H1 (cell line): Measurements from ENCODE around the gene NBPF3. TPM values are rescaled to one million over a fixed set of nuclear protein-coding genes. Genes with fewer than 3 reads are reported as not detected.

ENCODE experiments used
- CTCF ChIA-PET: fragments of 300-600 bp; sonication (Branson Sonifier 250); formaldehyde crosslinking; loops from one replicate; lab custom pipeline; 2021; ENCODE audit not compliant: partially characterized antibody; lab: Charles Lee
- POLR2A ChIA-PET: fragments of 300-600 bp; sonication (Branson Sonifier 250); formaldehyde crosslinking; loops from one replicate; lab custom pipeline; 2021; ENCODE audit warnings: inconsistent platforms; ENCODE audit not compliant: partially characterized antibody; lab: Charles Lee
- DNase-seq, 2 experiments: peaks; one replicate each; pipeline versions ENCODE4 v3.0.0 to v3.0.0-alpha.2; 2010 to 2022; ENCODE audit warnings: low spot score in 2 of 2, low read depth in 1 of 2, mixed read lengths in 1 of 2
- FAIRE-seq: peaks from 2 replicates; lab custom pipeline; 2011; peaks lifted over from hg19 to GRCh38; lab: Jason Lieb, UNC
- H2AFZ ChIP-seq: 2 replicates; pipeline ENCODE4 v1.8.1; 2012; ENCODE audit warnings: low read length, inconsistent platforms
- H2AK5ac ChIP-seq: 2 replicates; pipeline ENCODE4 v1.6.1; 2013; ENCODE audit warnings: low read depth, low read length
- H2BK120ac ChIP-seq: replicated peaks from 2 replicates; pipeline ENCODE3; 2013; ENCODE audit warnings: low read depth, low read length, inconsistent platforms
- H2BK12ac ChIP-seq: 2 replicates; pipeline ENCODE4 v1.6.1; 2013; ENCODE audit warnings: low read depth, low read length
- H2BK15ac ChIP-seq: 2 replicates; pipeline ENCODE4 v1.6.1; 2013; ENCODE audit warnings: low read length
- H2BK20ac ChIP-seq: 2 replicates; pipeline ENCODE4 v1.6.1; 2013; ENCODE audit warnings: low read length
- H2BK5ac ChIP-seq: 2 replicates; pipeline ENCODE4 v1.6.1; 2013; ENCODE audit warnings: low read depth, low read length
- H3K14ac ChIP-seq: 2 replicates; pipeline ENCODE4 v1.6.1; 2013; ENCODE audit warnings: inconsistent platforms; ENCODE audit not compliant: insufficient read length
- H3K18ac ChIP-seq: 2 replicates; pipeline ENCODE4 v1.6.1; 2013; ENCODE audit warnings: low read length; ENCODE audit errors: extremely low read depth
- H3K23ac ChIP-seq: 2 replicates; pipeline ENCODE4 v1.6.1; 2013; ENCODE audit warnings: inconsistent platforms; ENCODE audit not compliant: insufficient read length
- H3K23me2 ChIP-seq: 2 replicates; pipeline ENCODE4 v1.6.1; 2013; ENCODE audit warnings: low read depth, low read length
- H3K27ac ChIP-seq: 2 replicates; pipeline ENCODE4 v1.6.1; 2011; ENCODE audit warnings: low read depth, low read length, inconsistent platforms
- H3K27me3 ChIP-seq, 4 experiments: replicated peaks in 1 of 4; 1 replicate in 1 of 4; 2 replicates in 3 of 4; pipeline versions ENCODE4 v1.6.1 to v1.8.1; 2011 to 2013; ENCODE audit warnings: low read length in 3 of 4, mild to moderate bottlenecking in 3 of 4, inconsistent platforms in 2 of 4, mixed read lengths in 2 of 4, moderate library complexity in 1 of 4; ENCODE audit not compliant: control insufficient read depth in 3 of 4, insufficient read depth in 3 of 4; ENCODE audit errors: extremely low read depth in 1 of 4
- H3K36me3 ChIP-seq, 4 experiments: 2 replicates each; pipeline versions ENCODE4 v1.6.1 to v1.8.1; 2011 to 2013; ENCODE audit warnings: mild to moderate bottlenecking in 4 of 4, low read length in 3 of 4, moderate library complexity in 2 of 4, control low read depth in 1 of 4, inconsistent platforms in 1 of 4; ENCODE audit not compliant: insufficient read depth in 4 of 4, control insufficient read depth in 2 of 4
- H3K4ac ChIP-seq: replicated peaks from 2 replicates; pipeline ENCODE3; 2013; ENCODE audit warnings: low read length, low read depth, mixed read lengths, inconsistent platforms; ENCODE audit not compliant: insufficient read length
- H3K4me1 ChIP-seq, 4 experiments: replicated peaks in 1 of 4; 1 replicate in 1 of 4; 2 replicates in 3 of 4; pipeline versions ENCODE4 v1.6.1 to v1.8.1; 2011 to 2013; ENCODE audit warnings: low read length in 3 of 4, inconsistent platforms in 2 of 4, mixed read lengths in 1 of 4; ENCODE audit not compliant: insufficient read depth in 4 of 4, control insufficient read depth in 3 of 4
- H3K4me2 ChIP-seq, 2 experiments: 2 replicates each; pipeline versions ENCODE4 v1.6.1 to v1.8.1; 2011 to 2013; ENCODE audit warnings: low read depth in 2 of 2, low read length in 2 of 2, control low read depth in 1 of 2, inconsistent platforms in 1 of 2, mild to moderate bottlenecking in 1 of 2; ENCODE audit not compliant: insufficient read depth in 1 of 2
- H3K4me3 ChIP-seq, 4 experiments: fragments of 200-600, 300-600 bp in 1 of 4; sonication (generic), shearing (Covaris generic), sonication (Bioruptor Twin) in 1 of 4; 2 replicates each; pipeline versions ENCODE4 v1.5.1 to v1.8.1; 2011 to 2016; ENCODE audit warnings: low read length in 4 of 4, low read depth in 3 of 4, control low read depth in 2 of 4, inconsistent platforms in 2 of 4, mild to moderate bottlenecking in 2 of 4, mixed read lengths in 1 of 4, moderate library complexity in 1 of 4; ENCODE audit not compliant: insufficient read depth in 2 of 4; ENCODE audit errors: extremely low read depth in 1 of 4
- H3K56ac ChIP-seq: replicated peaks from 2 replicates; pipeline ENCODE3; 2013; ENCODE audit warnings: low read depth, mild to moderate bottlenecking, mixed read lengths, low read length, inconsistent platforms; ENCODE audit not compliant: insufficient read length
- H3K79me1 ChIP-seq: 2 replicates; pipeline ENCODE4 v1.6.1; 2013; ENCODE audit warnings: low read depth, low read length, control low read depth
- H3K79me2 ChIP-seq, 2 experiments: 2 replicates each; pipeline versions ENCODE4 v1.6.1 to v1.8.1; 2012 to 2013; ENCODE audit warnings: low read length in 2 of 2, mild to moderate bottlenecking in 2 of 2, inconsistent platforms in 1 of 2; ENCODE audit not compliant: insufficient read depth in 2 of 2, control insufficient read depth in 1 of 2
- H3K9ac ChIP-seq, 4 experiments: replicated peaks in 1 of 4; 1 replicate in 1 of 4; 2 replicates in 3 of 4; pipeline versions ENCODE4 v1.6.1 to v1.8.1; 2011 to 2013; ENCODE audit warnings: low read depth in 3 of 4, low read length in 3 of 4, control low read depth in 2 of 4, mild to moderate bottlenecking in 2 of 4, moderate library complexity in 2 of 4, inconsistent platforms in 1 of 4; ENCODE audit errors: extremely low read depth in 1 of 4
- H3K9me3 ChIP-seq, 2 experiments: 2 replicates each; pipeline versions ENCODE4 v1.6.1 to v1.8.1; 2012 to 2013; ENCODE audit warnings: mild to moderate bottlenecking in 2 of 2, moderate library complexity in 2 of 2, control low read depth in 1 of 2, inconsistent platforms in 1 of 2, low read depth in 1 of 2, low read length in 1 of 2, mixed read lengths in 1 of 2; ENCODE audit not compliant: insufficient read depth in 2 of 2
- H4K20me1 ChIP-seq, 2 experiments: replicated peaks in 1 of 2; 2 replicates each; pipeline versions ENCODE3 to v1.8.1; 2011 to 2013; ENCODE audit warnings: inconsistent platforms in 2 of 2, low read length in 2 of 2, mild to moderate bottlenecking in 1 of 2; ENCODE audit not compliant: insufficient read depth in 2 of 2, control insufficient read depth in 1 of 2
- H4K5ac ChIP-seq: 2 replicates; pipeline ENCODE4 v1.6.1; 2013; ENCODE audit warnings: low read length, low read depth, mixed read lengths, inconsistent platforms; ENCODE audit not compliant: insufficient read length
- H4K8ac ChIP-seq: 2 replicates; pipeline ENCODE4 v1.8.0; 2013; ENCODE audit warnings: mild to moderate bottlenecking, moderate library complexity, low read length, inconsistent platforms; ENCODE audit not compliant: insufficient read depth; ENCODE audit errors: extremely low read depth
- H4K91ac ChIP-seq: replicated peaks from 2 replicates; pipeline ENCODE3; 2013; ENCODE audit warnings: low read length, mixed read lengths, inconsistent platforms; ENCODE audit not compliant: insufficient read length
- CBX8 ChIP-seq: fragments of 300-800, 300-1000 bp; sonication (generic); IDR thresholded peaks from 2 replicates; pipeline ENCODE4 v1.7.1; 2016; ENCODE audit warnings: low read depth, low read length, borderline replicate concordance
- CHD1 ChIP-seq: IDR thresholded peaks from 2 replicates; pipeline ENCODE4 v1.6.1; 2012; ENCODE audit warnings: low read depth, low read length, improper control_type of control experiment
- CTBP2 ChIP-seq: IDR thresholded peaks from 2 replicates; pipeline ENCODE4 v1.7.0; 2011; ENCODE audit warnings: borderline replicate concordance, mild to moderate bottlenecking, moderate library complexity, mixed read lengths, low read length; ENCODE audit not compliant: insufficient read depth, insufficient read length
- FOSL1 ChIP-seq: IDR thresholded peaks from 2 replicates; pipeline ENCODE4 v1.6.1; 2011; ENCODE audit warnings: mild to moderate bottlenecking, low read depth, low read length, moderate library complexity; ENCODE audit not compliant: insufficient read depth
- KDM5A ChIP-seq: fragments of 200-600 bp; IDR thresholded peaks from 2 replicates; pipeline ENCODE4 v1.7.1; 2012; ENCODE audit warnings: mild to moderate bottlenecking, low read length, inconsistent platforms, mixed read lengths
- MAFK ChIP-seq: IDR thresholded peaks from 2 replicates; pipeline ENCODE4 v1.6.1; 2012; ENCODE audit warnings: low read depth, mild to moderate bottlenecking, improper control_type of control experiment, low read length
- PHF8 ChIP-seq: fragments of 200-600 bp; sonication (generic); conservative IDR thresholded peaks from 2 replicates; pipeline ENCODE4 v1.7.1; 2012; ENCODE audit warnings: low read depth, mild to moderate bottlenecking, inconsistent platforms, low read length, moderate library complexity
- POU5F1 ChIP-seq: IDR thresholded peaks from 2 replicates; pipeline ENCODE4 v1.6.1; 2011; ENCODE audit warnings: low read depth, mild to moderate bottlenecking, low read length, moderate library complexity
- RAD21 ChIP-seq, 2 experiments: IDR thresholded peaks in 1 of 2; conservative IDR thresholded peaks in 1 of 2; 2 replicates each; pipeline ENCODE4 v1.6.1; 2011; ENCODE audit warnings: low read depth in 2 of 2, low read length in 2 of 2, improper control_type of control experiment in 1 of 2, inconsistent platforms in 1 of 2, mild to moderate bottlenecking in 1 of 2, moderate library complexity in 1 of 2
- RNF2 ChIP-seq: fragments of 200-900, 300-1000 bp; sonication (generic); IDR thresholded peaks from 2 replicates; pipeline ENCODE4 v1.7.1; 2016; ENCODE audit warnings: borderline replicate concordance, low read depth, mild to moderate bottlenecking, antibody characterized with exemption, low read length; ENCODE audit not compliant: poor library complexity, severe bottlenecking; ENCODE audit errors: missing control alignments
- SP4 ChIP-seq: IDR thresholded peaks from 2 replicates; pipeline ENCODE4 v1.6.1; 2012; ENCODE audit warnings: low read length, inconsistent platforms
- SUZ12 ChIP-seq: fragments of 200-600 bp; sonication (generic); IDR thresholded peaks from 2 replicates; pipeline ENCODE4 v1.6.1; 2012; ENCODE audit warnings: mild to moderate bottlenecking, inconsistent platforms, low read length, moderate library complexity, mixed read lengths
- TBP ChIP-seq: IDR thresholded peaks from 2 replicates; pipeline ENCODE4 v1.6.1; 2011; ENCODE audit warnings: low read depth, low read length, improper control_type of control experiment
- TEAD4 ChIP-seq: IDR thresholded peaks from 2 replicates; pipeline ENCODE4 v1.6.1; 2012; ENCODE audit warnings: low read depth, low read length, inconsistent platforms, mixed read lengths
- WGBS, 2 experiments: shearing (Covaris generic) in 1 of 2; methylation state at CpG; one replicate each; pipeline versions ENCODE4 v1.1.6 to v1.1.7; 2013 to 2015; ENCODE audit warnings: low lambda C conversion rate in 2 of 2, mixed read lengths in 2 of 2, inconsistent platforms in 1 of 2, low coverage in 1 of 2, missing lambda C conversion rate in 1 of 2; ENCODE audit not compliant: insufficient replicate concordance in 2 of 2, insufficient coverage in 1 of 2, insufficient read length in 1 of 2; ENCODE audit errors: extremely low coverage in 1 of 2, missing lambda C conversion rate in 1 of 2; 5-methylcytosine and 5-hydroxymethylcytosine counted together
- polyA plus RNA-seq, 7 experiments: library from polyadenylated mRNA; depleted of rRNA in 3 of 7; stranded (reverse) in 5 of 7; unstranded in 2 of 7; fragments of >200 nt in 5 of 7; fragments of 200-250 nt in 2 of 7; gene quantifications; 1 replicate in 5 of 7; 2 replicates in 1 of 7; 4 replicates in 1 of 7; pipeline versions ENCODE4 v1.2.1 to v1.2.3, GENCODE V29; 2011 to 2013; ENCODE audit warnings: missing spikeins in 2 of 7, mixed read lengths in 2 of 7
- total RNA-seq: library from RNA; stranded (reverse); fragmentation: NEBNext Ultra II Directional; extraction: Animal tissue kit (Norgen Biotek cat#: 25700); gene quantifications from 2 replicates; pipeline ENCODE4 v1.2.1, GENCODE V29; 2021

The NBPF3 gene
- total and polyA plus RNA-seq, 2 of the 8 experiments (the other 6 are each of a cell fraction or from before 2014, with no cell fraction given): 3.8 to 4.3 TPM

DNA sequence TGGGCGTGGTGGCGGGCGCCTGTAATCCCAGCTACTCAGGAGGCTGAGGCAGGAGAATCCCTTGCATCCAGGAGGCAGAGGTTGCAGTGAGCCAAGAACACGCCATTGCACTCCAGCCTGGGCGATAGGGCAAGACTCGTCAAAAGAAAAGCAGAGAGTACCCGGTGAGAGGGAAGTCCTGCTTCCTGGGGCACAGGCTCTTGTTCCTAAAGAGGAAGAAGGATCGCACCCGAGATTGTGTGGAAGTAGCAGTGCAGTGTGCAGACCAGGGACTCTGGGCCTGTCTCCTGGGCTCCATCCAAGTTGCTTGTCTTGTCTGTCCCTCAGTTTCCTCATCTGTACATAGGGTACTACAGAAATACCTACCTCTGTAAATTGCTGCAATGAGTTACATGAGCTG, 29.6 kb downstream of the NBPF3 start:
- FAIRE-seq: no peak
- Histone ChIP-seq H3K56ac (no peak overlapping the region), H2BK5ac (no peak overlapping the region), H3K23me2 (no peaks in the 10 kb centered on the region), H2AK5ac (no peak overlapping the region), H3K4ac (no peak overlapping the region), H3K36me3 (no peaks in the 10 kb centered on the region), H4K91ac (no peak overlapping the region), H3K4me3 (no peak overlapping the region), H3K79me2 (no peaks in the 10 kb centered on the region), H3K9me3 (no peaks in the 10 kb centered on the region), H2BK12ac (no peak overlapping the region), H3K9ac (no peak overlapping the region), H3K27ac (no peak overlapping the region), H3K14ac (no peak overlapping the region), H3K18ac (no peak overlapping the region), H4K5ac (no peak overlapping the region), H4K20me1 (no peaks in the 10 kb centered on the region), H2BK20ac (no peak overlapping the region), H3K27me3 (no peaks in the 10 kb centered on the region), H2AFZ (no peak overlapping the region), H3K23ac (no peak overlapping the region), H2BK15ac (no peak overlapping the region), H3K4me1 (peaks cover 2 to 5% (median 4%) of the 10 kb centered on the region in 4 experiments; a peak in 5 of 7 replicates), H2BK120ac (no peak overlapping the region), H3K79me1 (no peaks in the 10 kb centered on the region; the same call in 1 of the 2 replicates), H4K8ac (no peak overlapping the region), H3K4me2 (no peak overlapping the region)
- no peak for DNase-seq
- POLR2A ChIA-PET: no interaction called here
- WGBS, 2 experiments: 93% methylated on average over 9 of the region's 9 CpGs; no CpG with 5 or more reads in 1 of the 2 experiments
- CTCF ChIA-PET: interaction anchor here (0.9 to 6.2 kb wide), 13 partner anchors 11 to 252 kb away, joined by 3 to 35 read pairs (median 4); no protein-coding TSS in a partner anchor
- TF ChIP-seq RNF2 (no peak), CHD1 (no peak), SP4 (no peak), FOSL1 (no peak), PHF8 (no peak), TBP (no peak), TEAD4 (no peak), MAFK (no peak), KDM5A (no peak), CTBP2 (no peak), POU5F1 (no peak), CBX8 (no peak), RAD21 (IDR thresholded peaks at IDR 0.05 in 1 of 2, conservative IDR thresholded peaks at IDR 0.05 in 1 of 2; ENCODE audit: low read depth in 2 of 2, low read length in 2 of 2) (no peak), SUZ12 (no peak)
